H1 (cell line): ENCODE results near the gene ARMH1.

Source experiments
- BRCA1 ChIP-seq: IDR thresholded peaks from 2 replicates; pipeline ENCODE4 v1.6.1; 2012; ENCODE audit warnings: low read depth, low read length, improper control_type of control experiment
- CBX8 ChIP-seq: fragments of 300-800, 300-1000 bp; sonication (generic); IDR thresholded peaks from 2 replicates; pipeline ENCODE4 v1.7.1; 2016; ENCODE audit warnings: low read depth, low read length, borderline replicate concordance
- CTCF ChIP-seq, 3 experiments: IDR thresholded peaks; 1 replicate in 2 of 3; 2 replicates in 1 of 3; pipeline versions ENCODE4 v1.5.1 to v1.6.1; 2011; ENCODE audit warnings: low read length in 3 of 3, mild to moderate bottlenecking in 3 of 3, inconsistent platforms in 2 of 3, low read depth in 1 of 3, moderate library complexity in 1 of 3; ENCODE audit not compliant: insufficient read depth in 1 of 3; ENCODE audit errors: control extremely low read depth in 1 of 3
- EGR1 ChIP-seq: IDR thresholded peaks from 2 replicates; pipeline ENCODE4 v1.6.1; 2011; ENCODE audit warnings: low read depth, low read length, borderline replicate concordance
- HDAC2 ChIP-seq, 2 experiments: fragments of 300-600 bp in 1 of 2; sonication (generic) in 1 of 2; IDR thresholded peaks; 2 replicates each; pipeline ENCODE4 v1.6.1; 2011 to 2012; ENCODE audit warnings: low read depth in 2 of 2, low read length in 2 of 2, mild to moderate bottlenecking in 2 of 2, moderate library complexity in 2 of 2, borderline replicate concordance in 1 of 2, inconsistent platforms in 1 of 2
- JUND ChIP-seq: IDR thresholded peaks from 2 replicates; pipeline ENCODE4 v1.6.1; 2011; ENCODE audit warnings: mild to moderate bottlenecking, improper control_type of control experiment, low read length
- PHF8 ChIP-seq: fragments of 200-600 bp; sonication (generic); conservative IDR thresholded peaks from 2 replicates; pipeline ENCODE4 v1.7.1; 2012; ENCODE audit warnings: low read depth, mild to moderate bottlenecking, inconsistent platforms, low read length, moderate library complexity
- SP2 ChIP-seq: IDR thresholded peaks from 2 replicates; pipeline ENCODE4 v1.6.1; 2012; ENCODE audit warnings: mild to moderate bottlenecking, low read length, inconsistent platforms

GRCh38 chr1:44723064-44723463 is 48.5 kb downstream of the ARMH1 start:
- TF ChIP-seq SP2 = no peak
- no peak for TF ChIP-seq JUND
- no peak for TF ChIP-seq CTCF (IDR thresholded peaks at IDR 0.05; ENCODE audit: control extremely low read depth in 1 of 3, insufficient read depth in 1 of 3, low read depth in 1 of 3, low read length in 3 of 3)
- TF ChIP-seq BRCA1 = no peak
- TF ChIP-seq CBX8 = no peak
- TF ChIP-seq HDAC2 (IDR thresholded peaks at IDR 0.05; ENCODE audit: borderline replicate concordance in 1 of 2, low read depth in 2 of 2, low read length in 2 of 2) = no peak
- no peak for TF ChIP-seq EGR1
- no peak for TF ChIP-seq PHF8
